AG09319 (cell line): Measurements from ENCODE around the gene C1orf159.
"Not testable (repeated sequence)": the region's sequence is repeated elsewhere in the genome, so short reads cannot be mapped to it uniquely, and the experiment has no call there.

ENCODE experiments used
- DNase-seq: peaks from one replicate; pipeline ENCODE4 v3.0.0-alpha.2; 2010; ENCODE audit warnings: low read depth; ENCODE audit errors: extremely low read depth
- CTCF ChIP-seq: IDR thresholded peaks from 2 replicates; pipeline ENCODE4 v1.5.1; 2011; ENCODE audit warnings: low read depth, mild to moderate bottlenecking, inconsistent platforms, low read length, moderate library complexity

Gene C1orf159

DNA sequence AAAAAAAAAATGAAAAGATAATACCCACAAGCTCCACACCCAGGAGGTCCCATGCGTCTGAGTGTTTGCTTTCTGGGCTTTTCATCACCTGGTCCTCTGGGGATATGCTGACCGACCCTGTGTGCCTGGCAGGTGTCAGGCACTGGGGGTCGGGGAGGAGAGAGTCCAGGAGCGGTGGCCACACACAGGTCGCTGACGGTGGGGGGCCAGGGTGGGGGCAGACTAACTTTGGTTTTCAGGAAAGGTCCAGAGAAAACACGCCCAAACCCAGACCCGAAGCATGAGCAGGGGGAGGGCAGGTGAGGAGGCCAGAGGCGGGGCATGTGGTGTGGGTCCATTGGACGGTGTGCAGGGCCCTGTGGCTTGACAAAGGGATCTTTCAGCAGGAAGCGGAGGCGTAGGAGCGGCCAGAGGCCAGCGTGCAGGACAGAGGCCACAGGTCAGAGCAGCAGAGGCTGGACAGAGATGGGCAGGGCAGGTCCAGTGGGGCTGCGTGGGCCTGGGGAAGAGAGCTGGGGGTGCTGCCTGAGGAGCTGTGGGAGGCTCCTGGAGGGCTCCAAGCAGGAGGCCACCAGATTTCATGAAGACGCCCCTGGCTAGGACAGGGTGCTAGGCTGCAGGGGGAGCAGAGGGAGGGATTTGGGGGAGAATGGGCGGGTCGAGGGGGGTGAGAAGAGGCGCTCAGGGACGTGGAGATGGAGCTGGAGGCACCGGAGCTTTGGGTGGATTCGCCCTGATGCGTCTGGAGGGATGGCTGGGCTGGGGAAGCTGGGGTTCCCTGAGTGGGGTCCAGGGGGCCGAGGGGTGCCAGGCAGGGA, 57.6 kb downstream of the C1orf159 start:
- TF ChIP-seq CTCF, result no peak
- no peak for DNase-seq

DNA sequence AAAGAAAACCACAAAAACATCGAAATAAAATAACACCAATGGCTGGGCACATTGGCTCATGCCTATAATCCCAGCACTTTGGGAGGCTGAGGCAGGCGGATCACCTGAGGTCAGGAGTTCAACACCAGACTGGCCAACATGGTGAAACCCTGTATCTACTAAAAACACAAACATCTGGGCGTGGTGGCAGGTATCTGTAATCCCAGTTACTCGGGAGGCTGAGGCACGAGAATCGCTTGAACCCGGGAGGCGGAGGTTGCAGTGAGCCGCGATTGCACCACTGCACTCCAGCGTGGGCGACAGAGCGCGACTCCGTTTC, 58.2 kb downstream of the C1orf159 start:
- DNase-seq, result not testable (repeated sequence)

- DNase-seq, result no peak
- no peak for TF ChIP-seq CTCF
Measured at GRCh38 chr1:1055841-1056736, 59.8 kb downstream of the C1orf159 start.

GRCh38 chr1:1054971-1055370, 60.9 kb downstream of the C1orf159 start:
- no peak for DNase-seq

GRCh38 chr1:1054099-1054700, 61.7 kb downstream of the C1orf159 start:
- DNase-seq, result no peak
- no peak for TF ChIP-seq CTCF

More at GRCh38 chr1:1054971-1055370, 60.9 kb downstream of the C1orf159 start:
- no peak for TF ChIP-seq CTCF

GRCh38 chr1:1053682-1054081, 62.2 kb downstream of the C1orf159 start:
- no peak for TF ChIP-seq CTCF
- no peak for DNase-seq

- DNase-seq, result no peak
- TF ChIP-seq CTCF, result no peak
Measured at GRCh38 chr1:1053022-1053421, 62.9 kb downstream of the C1orf159 start.
